Astrocyte (in vitro differentiated cells and primary cell): Measurements from ENCODE around the gene VTCN1.

ENCODE experiments used
- CTCF ChIP-seq: IDR thresholded peaks from 2 replicates; pipeline ENCODE4 v1.5.1; 2011; ENCODE audit warnings: low read depth, mild to moderate bottlenecking, inconsistent platforms, low read length, moderate library complexity; ENCODE audit not compliant: insufficient read depth
- EZH2 ChIP-seq: IDR thresholded peaks from 2 replicates; pipeline ENCODE4 v1.6.1; 2012; ENCODE audit warnings: mild to moderate bottlenecking, low read length, inconsistent platforms; ENCODE audit not compliant: insufficient read depth

GRCh38 chr1:117239467-117239866 is 28.7 kb upstream of the VTCN1 start:
- TF ChIP-seq CTCF, result no peak
- no peak for TF ChIP-seq EZH2
